Stimulated activated memory B cell treated with anti-CD40 and anti-IgM and Interleukin-4, amounts not matched to agents 10 μg/mL and 1 μg/mL and 100 μg/mL, for 72 hours (primary cell): Measurements from ENCODE around the gene PFDN2.
"Not testable (repeated sequence)": the region's sequence is repeated elsewhere in the genome, so short reads cannot be mapped to it uniquely, and the experiment has no call there.

Experiments
- ATAC-seq: fragments of 150-1000 bp; cut with Tn5 transposase; 2 replicates; pipeline ENCODE4 v1.10.0; 2021
- H3K27ac Mint-ChIP-seq: one replicate; pipeline ENCODE4 v1.8.0; 2022; ENCODE audit warnings: mild to moderate bottlenecking, mixed read lengths
- H3K27me3 Mint-ChIP-seq: one replicate; pipeline ENCODE4 v1.8.0; 2022; ENCODE audit warnings: mixed read lengths
- H3K36me3 Mint-ChIP-seq: one replicate; pipeline ENCODE4 v1.8.0; 2022; ENCODE audit warnings: mixed read lengths
- H3K4me1 Mint-ChIP-seq: one replicate; pipeline ENCODE4 v1.8.0; 2022; ENCODE audit warnings: mixed read lengths
- H3K4me3 Mint-ChIP-seq: one replicate; pipeline ENCODE4 v1.8.0; 2022; ENCODE audit warnings: mild to moderate bottlenecking, moderate library complexity, mixed read lengths
- H3K9me3 Mint-ChIP-seq: one replicate; pipeline ENCODE4 v1.8.0; 2022; ENCODE audit warnings: mixed read lengths

Gene PFDN2

GRCh38 chr1:161122967-161123366 lies 5.1 kb upstream of the PFDN2 start:
- H3K36me3 Mint-ChIP-seq = peaks cover 68% of the 10 kb centered on the region
- peak overlapping the region; percentile 23 for H3K27ac Mint-ChIP-seq
- no peak for ATAC-seq
- H3K4me1 Mint-ChIP-seq = peaks cover 65% of the 10 kb centered on the region
- H3K27me3 Mint-ChIP-seq = no peaks in the 10 kb centered on the region
- no peak overlapping the region for H3K4me3 Mint-ChIP-seq
- no peaks in the 10 kb centered on the region for H3K9me3 Mint-ChIP-seq

- H3K4me1 Mint-ChIP-seq = peaks cover 60% of the 10 kb centered on the region
Measured at GRCh38 chr1:161121834-161122233, 4.0 kb upstream of the PFDN2 start.

GRCh38 chr1:161121042-161121650 lies 3.3 kb upstream of the PFDN2 start:
- H3K27ac Mint-ChIP-seq = peak overlapping the region; percentile 83
- H3K36me3 Mint-ChIP-seq = peaks cover 55% of the 10 kb centered on the region
- H3K4me3 Mint-ChIP-seq = peak overlapping the region; percentile 29
- H3K27me3 Mint-ChIP-seq = no peaks in the 10 kb centered on the region
- H3K9me3 Mint-ChIP-seq = no peaks in the 10 kb centered on the region
- ATAC-seq = no peak
- peaks cover 60% of the 10 kb centered on the region for H3K4me1 Mint-ChIP-seq

More at GRCh38 chr1:161121834-161122233, 4.0 kb upstream of the PFDN2 start:
- Mint-ChIP-seq H3K9me3 (no peaks in the 10 kb centered on the region), H3K27me3 (no peaks in the 10 kb centered on the region), H3K36me3 (peaks cover 62% of the 10 kb centered on the region), H3K27ac (peak overlapping the region; percentile 83), H3K4me3 (no peak overlapping the region)
- ATAC-seq = peak; percentile 39

- Mint-ChIP-seq H3K9me3 (no peaks in the 10 kb centered on the region), H3K4me1 (peaks cover 71% of the 10 kb centered on the region), H3K36me3 (peaks cover 46% of the 10 kb centered on the region), H3K4me3 (peak overlapping the region; percentile 92), H3K27me3 (no peaks in the 10 kb centered on the region), H3K27ac (peak overlapping the region; percentile 94)
- ATAC-seq = peak; percentile 45
Measured at GRCh38 chr1:161119092-161119903, 1.5 kb upstream of the PFDN2 start.

- H3K9me3 Mint-ChIP-seq, H3K4me3 Mint-ChIP-seq, ATAC-seq, H3K27me3 Mint-ChIP-seq: not testable (repeated sequence)
- Mint-ChIP-seq H3K27ac (peak overlapping the region; percentile 94), H3K4me1 (peaks cover 84% of the 10 kb centered on the region), H3K36me3 (peaks cover 17% of the 10 kb centered on the region)
Measured at GRCh38 chr1:161115961-161116360, 1.9 kb downstream of the PFDN2 start.

GRCh38 chr1:161115132-161115711 lies 2.6 kb downstream of the PFDN2 start:
- H3K27ac Mint-ChIP-seq = no peak overlapping the region
- no peak overlapping the region for H3K4me3 Mint-ChIP-seq
- ATAC-seq = no peak
- H3K9me3 Mint-ChIP-seq = no peaks in the 10 kb centered on the region
- peaks cover 79% of the 10 kb centered on the region for H3K4me1 Mint-ChIP-seq
- H3K27me3 Mint-ChIP-seq = no peaks in the 10 kb centered on the region
- peaks cover 15% of the 10 kb centered on the region for H3K36me3 Mint-ChIP-seq

- H3K4me3 Mint-ChIP-seq = no peak overlapping the region
- H3K27me3 Mint-ChIP-seq = no peaks in the 10 kb centered on the region
- H3K9me3 Mint-ChIP-seq = no peaks in the 10 kb centered on the region
- H3K4me1 Mint-ChIP-seq = peaks cover 73% of the 10 kb centered on the region
- H3K27ac Mint-ChIP-seq = no peak overlapping the region
- ATAC-seq = no peak
- H3K36me3 Mint-ChIP-seq = peaks cover 8% of the 10 kb centered on the region
Measured at GRCh38 chr1:161114556-161114955, 3.3 kb downstream of the PFDN2 start.

- H3K9me3 Mint-ChIP-seq = no peaks in the 10 kb centered on the region
- no peaks in the 10 kb centered on the region for H3K27me3 Mint-ChIP-seq
- H3K36me3 Mint-ChIP-seq = peaks cover 9% of the 10 kb centered on the region
- H3K4me1 Mint-ChIP-seq = peaks cover 69% of the 10 kb centered on the region
- no peak overlapping the region for H3K27ac Mint-ChIP-seq
- no peak for ATAC-seq
- no peak overlapping the region for H3K4me3 Mint-ChIP-seq
Measured at GRCh38 chr1:161113915-161114314, 3.9 kb downstream of the PFDN2 start.

- ATAC-seq = no peak
- Mint-ChIP-seq H3K4me1 (peaks cover 58% of the 10 kb centered on the region), H3K36me3 (peaks cover 15% of the 10 kb centered on the region), H3K27ac (peak overlapping the region; percentile 27), H3K9me3 (no peaks in the 10 kb centered on the region), H3K4me3 (no peak overlapping the region), H3K27me3 (no peaks in the 10 kb centered on the region)
Measured at GRCh38 chr1:161111527-161111926, 6.3 kb downstream of the PFDN2 start.

- no peak overlapping the region for H3K4me3 Mint-ChIP-seq
- H3K9me3 Mint-ChIP-seq = no peaks in the 10 kb centered on the region
- peak overlapping the region; percentile 27 for H3K27ac Mint-ChIP-seq
- peaks cover 58% of the 10 kb centered on the region for H3K4me1 Mint-ChIP-seq
- H3K36me3 Mint-ChIP-seq = peaks cover 19% of the 10 kb centered on the region
- H3K27me3 Mint-ChIP-seq = no peaks in the 10 kb centered on the region
- no peak for ATAC-seq
Measured at GRCh38 chr1:161111117-161111516, 6.7 kb downstream of the PFDN2 start.

GRCh38 chr1:161106431-161106830 lies 11.4 kb downstream of the PFDN2 start:
- no peak for ATAC-seq
- no peaks in the 10 kb centered on the region for H3K27me3 Mint-ChIP-seq
- peaks cover 21% of the 10 kb centered on the region for H3K36me3 Mint-ChIP-seq
- no peak overlapping the region for H3K27ac Mint-ChIP-seq
- H3K4me3 Mint-ChIP-seq = no peak overlapping the region
- peaks cover 27% of the 10 kb centered on the region for H3K4me1 Mint-ChIP-seq
- no peaks in the 10 kb centered on the region for H3K9me3 Mint-ChIP-seq

GRCh38 chr1:161100556-161100955 lies 17.3 kb downstream of the PFDN2 start:
- Mint-ChIP-seq H3K4me1 (peaks cover 43% of the 10 kb centered on the region), H3K27ac (no peak overlapping the region), H3K36me3 (peaks cover 7% of the 10 kb centered on the region), H3K9me3 (no peaks in the 10 kb centered on the region), H3K27me3 (no peaks in the 10 kb centered on the region), H3K4me3 (no peak overlapping the region)
- ATAC-seq = no peak

- ATAC-seq = no peak
- Mint-ChIP-seq H3K9me3 (no peaks in the 10 kb centered on the region), H3K4me3 (peak overlapping the region; percentile 89), H3K4me1 (peaks cover 45% of the 10 kb centered on the region), H3K27me3 (no peaks in the 10 kb centered on the region), H3K27ac (peak overlapping the region; percentile 85), H3K36me3 (peaks cover 7% of the 10 kb centered on the region)
Measured at GRCh38 chr1:161099090-161099802, 18.6 kb downstream of the PFDN2 start.

- no peaks in the 10 kb centered on the region for H3K27me3 Mint-ChIP-seq
- no peaks in the 10 kb centered on the region for H3K9me3 Mint-ChIP-seq
- peaks cover 45% of the 10 kb centered on the region for H3K4me1 Mint-ChIP-seq
- H3K27ac Mint-ChIP-seq = peak within 1 kb of the TSS; percentile 85
- peak within 1 kb of the TSS; percentile 89 for H3K4me3 Mint-ChIP-seq
- peaks cover 7% of the 10 kb centered on the region for H3K36me3 Mint-ChIP-seq
- peak; percentile 91 for ATAC-seq
Measured at GRCh38 chr1:161098210-161099068, 19.4 kb downstream of the PFDN2 start, which contains the start of gene KLHDC9. KLHDC9 (plus strand) TSS chr1:161098361; CDS start chr1:161098536, 175 bp downstream.
